A673 (cell line): ENCODE results near the gene SCNN1A. TPM values are rescaled to one million over a fixed set of nuclear protein-coding genes. Genes with fewer than 3 reads are reported as not detected.

Source experiments
- BruUV-seq: library from RNA; stranded (reverse); fragments of 400-500 nt; replicated peaks from 2 replicates; lab custom pipeline; 2021; lab: Mats Ljungman, UMichigan
- CTCF ChIA-PET: fragments of 300-600 bp; sonication (Branson Sonifier 250); formaldehyde crosslinking; loops from one replicate; lab custom pipeline; 2022; ENCODE audit warnings: antibody characterized with exemption; lab: Charles Lee
- POLR2A ChIA-PET: fragments of 300-600 bp; sonication (Branson Sonifier 250); formaldehyde crosslinking; loops from one replicate; lab custom pipeline; 2022; ENCODE audit warnings: antibody characterized with exemption; ENCODE audit not compliant: low non-redundant PET; lab: Charles Lee
- DNase-seq: peaks from one replicate; pipeline ENCODE4 v3.0.0-alpha.2; 2015; ENCODE audit warnings: low spot score
- H3K27ac ChIP-seq: fragments of 200-600 bp; sonication (generic); 2 replicates; pipeline ENCODE4 v1.5.1; 2016; ENCODE audit warnings: mixed run types, low read depth, mild to moderate bottlenecking, mixed read lengths, antibody characterized with exemption, low read length; ENCODE audit not compliant: poor library complexity, severe bottlenecking
- H3K27me3 ChIP-seq: fragments of 200-600 bp; sonication (generic); replicated peaks from 2 replicates; pipeline ENCODE4 v1.6.1; 2017; ENCODE audit warnings: mixed run types, low read depth, mild to moderate bottlenecking, mixed read lengths, antibody characterized with exemption, low read length; ENCODE audit not compliant: insufficient read depth, poor library complexity
- H3K36me3 ChIP-seq: fragments of 200-600 bp; sonication (generic); 2 replicates; pipeline ENCODE4 v1.6.1; 2016; ENCODE audit warnings: mixed run types, mild to moderate bottlenecking, mixed read lengths, antibody characterized with exemption, low read length; ENCODE audit not compliant: insufficient read depth, poor library complexity, severe bottlenecking
- H3K4me1 ChIP-seq: fragments of 200-600 bp; sonication (generic); 2 replicates; pipeline ENCODE4 v1.6.1; 2017; ENCODE audit warnings: mixed run types, mild to moderate bottlenecking, mixed read lengths, antibody characterized with exemption, low read length; ENCODE audit not compliant: insufficient read depth, poor library complexity, severe bottlenecking
- H3K4me3 ChIP-seq: fragments of 200-600 bp; sonication (generic); 2 replicates; pipeline ENCODE4 v1.5.1; 2016; ENCODE audit warnings: low read depth, mixed run types, mild to moderate bottlenecking, mixed read lengths, low read length; ENCODE audit not compliant: poor library complexity, severe bottlenecking
- H3K9me3 ChIP-seq: fragments of 200-600 bp; sonication (generic); 2 replicates; pipeline ENCODE4 v1.6.1; 2016; ENCODE audit warnings: mixed run types, low read depth, mild to moderate bottlenecking, mixed read lengths, antibody characterized with exemption, low read length; ENCODE audit not compliant: poor library complexity, severe bottlenecking
- EZH2 ChIP-seq: fragments of 200-600 bp; sonication (generic); IDR thresholded peaks from 2 replicates; pipeline ENCODE4 v1.6.1; 2017; ENCODE audit warnings: borderline replicate concordance, low read depth, mild to moderate bottlenecking, mixed read lengths, antibody characterized with exemption, low read length; ENCODE audit not compliant: poor library complexity, severe bottlenecking
- intact Hi-C: fragments of 100-400 bp; cut with micrococcal nuclease; formaldehyde crosslinking; loops from one replicate; pipeline ENCODE4 v1.10.0; 2022; ENCODE audit not compliant: unreplicated experiment
- total RNA-seq: library from RNA; stranded (reverse); gene quantifications from 2 replicates; pipeline ENCODE4 v1.2.3, GENCODE V29; 2021
- TF ChIP-seq, protein P1 (sequence below): fragments of 300-800, 200-600 bp; sonication (generic); conservative IDR thresholded peaks from 2 replicates; pipeline ENCODE4 v1.5.1; 2017; ENCODE audit warnings: low read depth, mild to moderate bottlenecking, antibody characterized with exemption, low read length, moderate library complexity, mixed read lengths

SCNN1A gene
- total RNA-seq, 1 experiment from 2014 or later: not detected

DNA sequence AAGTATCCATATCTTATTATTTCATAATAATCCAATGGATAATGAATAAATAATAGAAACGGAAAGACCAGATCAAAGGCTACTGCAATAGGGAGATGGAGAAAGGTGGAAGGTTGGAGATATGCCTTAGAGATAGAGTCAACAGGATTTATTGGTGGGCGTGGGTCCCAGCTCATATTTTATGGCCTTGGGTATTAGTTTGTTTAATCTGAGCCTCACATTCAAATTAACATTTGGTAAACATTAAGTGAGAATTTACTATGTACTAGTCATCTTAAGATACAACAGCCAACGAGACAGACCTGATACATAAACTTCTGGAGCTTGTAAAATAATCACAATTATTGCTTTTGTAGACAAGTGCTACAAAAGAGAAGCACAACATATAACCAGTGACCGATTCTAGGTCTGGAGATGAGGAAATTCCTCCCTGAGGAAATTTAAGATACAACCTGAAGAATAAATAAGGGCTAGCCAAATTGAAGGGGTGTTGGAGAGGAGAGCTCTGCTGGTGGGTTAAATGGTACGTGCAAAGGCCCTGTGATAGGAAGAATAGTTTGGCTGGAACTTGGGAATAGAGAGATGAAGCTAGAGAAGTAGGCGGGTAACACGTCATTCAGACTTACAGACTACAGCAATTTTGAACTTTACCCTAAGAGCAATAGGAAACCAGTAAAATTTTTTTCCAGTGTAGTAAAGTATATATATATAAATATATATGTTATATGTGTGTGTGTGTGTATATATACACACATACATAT is 24.7 kb upstream of the SCNN1A start:
- intact Hi-C loops: no loop called here
- H3K27ac ChIP-seq: no peak overlapping the region
- no peaks in the 10 kb centered on the region for H3K9me3 ChIP-seq
- POLR2A ChIA-PET: no interaction called here
- DNase-seq: no peak
- H3K27me3 ChIP-seq: no peaks in the 10 kb centered on the region
- H3K36me3 ChIP-seq: no peaks in the 10 kb centered on the region
- no peaks in the 10 kb centered on the region for H3K4me1 ChIP-seq
- CTCF ChIA-PET: no interaction called here
- TF ChIP-seq, protein P1, sequence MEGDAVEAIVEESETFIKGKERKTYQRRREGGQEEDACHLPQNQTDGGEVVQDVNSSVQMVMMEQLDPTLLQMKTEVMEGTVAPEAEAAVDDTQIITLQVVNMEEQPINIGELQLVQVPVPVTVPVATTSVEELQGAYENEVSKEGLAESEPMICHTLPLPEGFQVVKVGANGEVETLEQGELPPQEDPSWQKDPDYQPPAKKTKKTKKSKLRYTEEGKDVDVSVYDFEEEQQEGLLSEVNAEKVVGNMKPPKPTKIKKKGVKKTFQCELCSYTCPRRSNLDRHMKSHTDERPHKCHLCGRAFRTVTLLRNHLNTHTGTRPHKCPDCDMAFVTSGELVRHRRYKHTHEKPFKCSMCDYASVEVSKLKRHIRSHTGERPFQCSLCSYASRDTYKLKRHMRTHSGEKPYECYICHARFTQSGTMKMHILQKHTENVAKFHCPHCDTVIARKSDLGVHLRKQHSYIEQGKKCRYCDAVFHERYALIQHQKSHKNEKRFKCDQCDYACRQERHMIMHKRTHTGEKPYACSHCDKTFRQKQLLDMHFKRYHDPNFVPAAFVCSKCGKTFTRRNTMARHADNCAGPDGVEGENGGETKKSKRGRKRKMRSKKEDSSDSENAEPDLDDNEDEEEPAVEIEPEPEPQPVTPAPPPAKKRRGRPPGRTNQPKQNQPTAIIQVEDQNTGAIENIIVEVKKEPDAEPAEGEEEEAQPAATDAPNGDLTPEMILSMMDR: no peak
- no TSS peak for BruUV-seq
- H3K4me3 ChIP-seq: no peak overlapping the region

DNA sequence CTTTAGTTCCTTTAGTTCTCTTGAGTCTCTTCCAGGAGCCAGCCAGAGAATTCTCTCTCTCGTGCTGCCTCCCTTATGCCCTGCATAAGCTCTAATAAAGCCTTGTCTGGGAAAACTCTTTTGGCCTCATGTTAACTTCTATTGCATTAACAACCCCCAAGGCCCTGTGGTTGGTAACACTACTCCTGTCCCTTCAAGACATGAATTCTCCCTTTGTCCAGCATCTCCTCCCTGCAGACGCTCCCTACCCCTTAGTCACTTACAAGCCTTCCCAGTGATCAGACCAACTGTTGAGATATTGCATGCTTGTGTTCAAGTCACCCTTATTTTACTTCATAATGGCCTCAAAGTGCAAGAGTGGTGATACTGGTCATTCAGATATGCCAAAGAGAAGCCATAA is 20.7 kb upstream of the SCNN1A start:
- POLR2A ChIA-PET: no interaction called here
- CTCF ChIA-PET: no interaction called here
- H3K36me3 ChIP-seq: no peaks in the 10 kb centered on the region
- BruUV-seq: no TSS peak
- no peaks in the 10 kb centered on the region for H3K9me3 ChIP-seq
- H3K27ac ChIP-seq: no peak overlapping the region
- H3K4me1 ChIP-seq: no peaks in the 10 kb centered on the region
- H3K27me3 ChIP-seq: no peaks in the 10 kb centered on the region
- TF ChIP-seq, protein P1: no peak
- TF ChIP-seq EZH2: no peak
- H3K4me3 ChIP-seq: no peak overlapping the region
- DNase-seq: no peak
- intact Hi-C loops: no loop called here

DNA sequence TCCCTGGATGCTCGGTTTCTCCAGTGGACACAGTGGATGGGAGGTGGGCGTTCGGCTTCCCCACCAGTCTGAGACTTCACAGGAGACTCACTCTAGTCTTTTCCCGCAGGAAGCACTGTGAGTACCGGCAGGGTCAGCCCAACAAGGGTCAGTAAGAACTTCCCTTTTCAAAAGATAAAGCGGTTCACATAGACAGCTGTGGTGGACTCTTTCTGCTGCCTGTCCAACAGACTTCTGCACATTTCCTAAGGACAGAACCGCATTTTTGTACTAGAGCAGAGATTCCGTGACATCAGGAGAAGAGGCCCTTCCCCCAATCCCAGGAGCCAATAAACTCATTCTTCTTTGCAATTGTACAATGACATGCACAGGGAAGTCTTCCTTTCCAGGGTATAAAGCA is 19.0 kb upstream of the SCNN1A start:
- no peak for DNase-seq
- Histone ChIP-seq H3K4me1 (no peaks in the 10 kb centered on the region), H3K36me3 (no peaks in the 10 kb centered on the region), H3K27ac (no peak overlapping the region), H3K27me3 (no peaks in the 10 kb centered on the region), H3K4me3 (no peak overlapping the region), H3K9me3 (no peaks in the 10 kb centered on the region)
- TF ChIP-seq EZH2: no peak
- TF ChIP-seq, protein P1: no peak
- ChIA-PET POLR2A (no interaction called here), CTCF (no interaction called here)
- intact Hi-C loops: no loop called here
- no TSS peak for BruUV-seq
